AG08395 (cell line): Measurements from ENCODE around the gene ADAMTS4.

Experiments
- DNase-seq: peaks from one replicate; pipeline ENCODE4 v3.0.0; 2012; ENCODE audit warnings: mixed read lengths, low spot score

ADAMTS4 gene

DNA sequence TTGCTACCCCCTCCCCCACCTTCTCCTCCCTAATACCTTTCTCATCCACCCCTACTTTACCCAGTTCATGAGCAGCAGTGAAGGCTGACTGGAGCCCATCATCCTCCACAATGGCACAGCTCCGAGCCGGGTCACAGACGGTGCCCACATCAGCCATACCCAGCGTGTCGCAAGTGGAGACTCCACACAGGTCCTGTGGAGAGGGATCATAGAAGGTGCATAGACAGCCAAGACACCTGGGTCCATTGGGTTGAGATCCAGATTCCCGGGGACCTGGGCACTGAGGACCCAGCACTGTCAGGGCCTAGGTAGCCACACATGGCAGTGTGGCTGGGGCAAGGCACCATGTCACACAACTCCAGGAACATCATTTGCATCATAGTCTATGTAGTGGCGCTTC is 2.7 kb downstream of the ADAMTS4 start:
- DNase-seq: no peak

DNA sequence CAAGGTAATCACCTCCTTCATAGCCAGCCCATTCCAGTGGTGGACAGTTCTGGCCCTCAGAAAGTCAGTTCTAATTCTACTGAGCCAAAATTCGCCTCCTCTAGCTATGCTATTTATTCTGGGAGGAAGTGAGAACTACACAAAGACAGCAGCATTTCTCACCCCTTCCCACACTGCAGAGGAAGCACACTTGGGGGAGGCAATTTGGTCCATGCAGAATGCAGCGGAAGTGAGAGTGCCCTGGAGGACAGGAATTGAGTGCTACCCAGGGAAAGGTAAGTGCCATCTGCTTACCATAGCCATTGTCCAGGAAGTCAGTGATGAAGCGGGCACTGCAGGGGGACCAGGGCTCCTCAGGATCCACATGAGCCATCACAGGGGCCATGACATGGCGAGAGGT is 3.7 kb downstream of the ADAMTS4 start:
- no peak for DNase-seq

DNA sequence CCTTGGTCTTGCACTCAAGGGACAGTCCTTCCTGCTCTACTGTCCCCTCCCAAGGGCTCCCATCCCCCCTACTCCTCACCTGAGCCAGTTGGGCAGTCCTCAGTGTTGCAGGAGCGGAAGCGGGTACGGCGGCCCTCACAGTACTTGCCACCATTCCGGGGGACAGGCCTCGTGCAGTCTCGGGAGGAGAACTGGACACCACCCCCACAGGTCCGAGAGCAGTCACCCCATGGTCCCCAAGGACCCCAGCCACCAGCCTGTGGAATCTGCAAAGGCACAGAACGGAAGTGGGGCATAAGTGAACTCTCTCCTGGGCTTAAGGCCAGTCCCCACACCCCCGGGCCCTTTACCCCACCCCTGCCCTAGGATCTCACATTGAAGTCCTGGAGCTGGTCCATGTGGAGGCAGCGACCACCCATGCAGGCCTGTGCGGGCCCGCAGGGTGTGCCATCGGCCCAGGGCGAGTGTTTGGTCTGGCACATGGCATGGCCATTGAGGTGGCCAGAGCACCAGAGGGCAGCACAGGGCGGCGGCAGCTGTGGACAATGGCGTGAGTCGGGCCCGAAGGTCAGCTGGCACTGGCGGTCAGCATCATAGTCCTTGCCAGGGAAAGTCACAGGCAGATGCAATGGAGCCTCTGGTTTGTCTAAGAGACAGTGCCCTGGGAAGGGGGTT is 5.2 kb downstream of the ADAMTS4 start:
- DNase-seq: no peak

DNA sequence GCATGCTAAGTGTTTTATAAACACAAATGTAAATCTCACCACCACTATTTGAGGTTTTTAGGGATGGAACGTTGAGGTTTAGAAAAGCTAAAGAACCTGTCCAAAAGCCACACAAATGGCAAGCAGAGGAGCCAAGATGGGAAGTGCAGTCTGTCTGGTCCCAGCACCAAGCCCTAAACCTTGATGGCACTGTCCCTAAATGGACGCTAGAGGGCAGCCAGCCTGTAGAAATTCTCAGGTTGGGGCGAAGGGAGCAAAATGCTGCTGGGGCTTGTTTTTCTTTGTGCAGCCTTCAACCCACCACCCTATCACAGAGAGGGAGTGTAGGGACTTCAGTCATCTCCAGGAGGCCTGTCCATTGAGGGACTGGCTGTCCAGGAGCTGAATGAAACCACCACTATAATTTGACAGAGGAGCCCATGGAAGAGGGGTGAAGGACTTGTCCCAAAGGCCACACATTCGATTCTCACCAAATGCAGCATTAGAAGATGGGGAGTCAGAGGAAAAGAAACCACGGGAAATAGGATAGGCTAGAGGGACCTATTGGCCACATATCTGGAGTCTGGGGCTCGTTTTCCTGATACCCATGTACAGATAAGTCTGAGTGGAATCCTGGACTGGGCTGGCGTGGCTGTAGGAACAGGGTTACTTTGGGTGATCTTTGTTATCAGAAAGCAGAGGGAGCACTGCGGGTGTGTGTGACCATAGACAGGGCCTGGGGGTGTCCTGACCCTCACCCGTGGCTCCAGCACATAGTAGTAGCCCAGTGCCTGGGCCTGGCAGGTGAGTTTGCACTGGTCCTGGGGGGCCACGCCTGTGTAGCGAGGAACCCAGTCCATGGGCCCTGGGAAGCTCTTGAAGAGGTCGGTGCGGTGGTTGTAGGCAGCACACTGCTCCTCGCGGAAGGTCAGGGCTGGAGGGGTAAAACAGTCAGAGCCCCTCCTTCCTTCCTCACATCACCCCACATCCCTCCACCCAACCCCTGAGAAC is 6.1 kb downstream of the ADAMTS4 start:
- peak; percentile 82 for DNase-seq

DNA sequence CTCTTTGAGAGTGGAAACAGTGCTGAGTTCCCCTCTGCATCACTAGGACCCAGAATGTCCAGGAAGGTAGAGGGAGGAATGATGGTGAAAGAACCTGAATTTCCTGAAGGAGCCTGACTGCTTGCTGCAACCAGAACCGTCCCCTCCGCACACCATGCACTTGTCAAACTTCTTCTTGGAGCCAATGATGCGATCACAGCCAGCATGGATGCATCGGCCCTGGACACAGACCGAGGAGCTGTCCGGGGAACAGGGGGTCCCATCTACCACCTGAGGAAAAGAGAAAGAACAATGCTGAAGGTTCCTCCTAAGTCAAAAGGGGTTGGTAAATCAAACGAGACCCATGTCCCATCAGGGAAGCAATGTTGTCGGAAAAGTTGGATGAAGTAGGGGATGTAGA is 6.9 kb downstream of the ADAMTS4 start:
- DNase-seq: no peak

DNA sequence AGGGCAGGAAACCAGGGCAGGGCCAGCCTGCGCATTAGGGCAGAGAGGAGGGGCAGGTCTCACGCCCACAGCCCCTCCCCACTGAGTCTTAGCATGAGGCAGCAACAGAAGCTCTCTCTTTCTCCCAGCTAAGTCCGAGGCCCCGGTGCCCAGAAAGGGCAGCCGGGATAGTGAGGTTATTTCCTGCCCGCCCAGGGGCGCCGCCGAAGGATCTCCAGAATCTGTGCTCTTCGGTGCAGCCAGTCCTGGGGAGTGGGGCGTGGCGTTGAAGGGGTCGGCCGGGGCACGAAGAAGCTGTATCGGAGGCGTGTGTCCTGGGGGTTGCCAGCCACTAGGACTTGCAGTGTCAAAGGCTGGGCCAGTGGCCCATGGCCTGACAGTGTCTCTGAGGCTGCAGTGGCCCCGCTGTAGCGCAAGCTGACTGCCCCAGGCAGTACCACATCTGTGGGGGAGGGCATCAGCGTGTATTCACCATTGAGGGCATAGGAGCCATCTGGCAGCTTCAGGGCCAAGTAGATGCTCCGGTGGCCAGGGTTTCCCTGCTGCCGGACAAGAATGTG is 7.8 kb downstream of the ADAMTS4 start:
- no peak for DNase-seq

DNA sequence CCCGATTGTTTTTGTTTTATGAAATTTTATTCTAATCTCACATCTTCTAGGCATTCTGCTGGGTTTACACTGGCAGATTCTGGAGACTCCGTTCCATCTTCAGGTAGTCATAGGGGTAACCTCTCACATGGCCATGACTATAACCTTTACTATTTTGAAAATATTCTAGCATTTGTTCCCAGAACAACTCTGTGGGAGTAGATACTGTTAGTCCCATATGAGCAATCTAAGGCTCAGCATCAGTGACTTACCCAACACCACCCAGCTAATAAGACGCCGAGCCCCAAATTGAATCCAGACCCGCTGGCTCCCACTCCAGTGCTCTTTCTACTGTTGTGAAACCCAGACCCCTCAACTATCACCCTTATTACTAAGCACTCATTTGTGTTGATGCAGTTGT is 9.8 kb downstream of the ADAMTS4 start:
- DNase-seq: no peak

DNA sequence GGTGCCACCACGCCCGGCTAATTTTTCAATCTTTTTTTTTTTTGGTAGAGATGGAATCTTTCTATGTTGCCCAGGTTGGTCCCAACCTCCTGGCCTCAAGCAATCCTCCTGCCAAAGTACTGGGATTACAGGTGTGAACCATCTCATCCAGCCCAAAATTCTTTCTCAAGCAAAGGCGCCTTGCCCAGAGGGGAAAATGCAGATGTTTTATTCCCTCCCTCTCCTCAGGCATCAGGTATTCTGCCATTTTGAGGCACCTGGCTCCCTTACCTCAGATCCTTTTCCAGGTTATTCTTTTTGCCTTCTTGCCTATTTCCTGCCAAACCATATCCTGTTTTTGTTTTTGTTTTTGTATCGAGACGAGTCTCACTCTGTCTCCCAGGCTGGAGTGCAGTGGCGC is 10.5 kb downstream of the ADAMTS4 start:
- no peak for DNase-seq

DNA sequence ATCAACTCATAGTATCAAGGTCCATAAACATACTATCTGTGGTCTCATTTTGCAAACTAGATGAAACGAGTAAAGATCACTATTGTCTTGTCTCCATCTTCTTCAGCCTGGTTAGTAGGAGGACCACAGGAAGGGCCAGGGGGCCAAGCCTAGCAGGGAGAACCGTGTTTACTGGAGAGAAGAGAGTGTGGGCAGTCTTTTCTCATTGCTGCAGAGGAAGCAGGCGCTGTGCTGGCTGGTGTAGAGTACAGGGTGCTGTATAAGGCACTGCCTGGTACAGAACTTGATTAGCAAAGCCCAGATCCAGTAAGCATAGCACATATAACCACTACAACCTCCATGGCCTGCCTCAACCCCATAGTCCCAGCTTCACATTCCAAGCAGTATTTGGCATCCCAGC is 11.5 kb downstream of the ADAMTS4 start:
- DNase-seq: no peak

DNA sequence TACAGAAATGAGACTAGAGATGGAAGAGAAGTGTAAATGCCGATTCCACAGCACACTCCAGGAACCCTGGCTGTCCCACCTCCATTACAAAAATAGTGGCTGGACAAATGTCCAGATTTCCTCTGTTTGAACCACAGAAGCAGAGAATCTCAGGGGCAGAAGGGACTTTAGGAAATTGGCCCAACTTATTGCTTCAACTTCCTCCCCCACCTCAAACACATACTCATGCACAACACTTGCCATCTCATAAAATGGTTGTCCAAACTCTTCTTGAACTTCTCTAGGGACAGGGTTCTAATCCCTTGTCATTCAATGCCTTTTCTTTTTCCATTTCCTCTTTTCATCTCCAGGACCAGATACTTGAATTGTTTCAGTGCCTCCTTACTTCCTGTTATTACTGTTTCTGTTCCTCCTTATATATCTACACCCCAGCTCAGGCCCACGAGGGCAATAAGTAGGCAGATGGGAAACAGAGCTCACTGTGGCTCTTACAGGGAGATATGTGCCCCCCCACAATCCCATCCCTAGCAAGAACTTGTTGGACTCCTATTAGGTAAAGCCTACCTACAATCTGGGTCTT is 13.0 kb downstream of the ADAMTS4 start:
- no peak for DNase-seq

DNA sequence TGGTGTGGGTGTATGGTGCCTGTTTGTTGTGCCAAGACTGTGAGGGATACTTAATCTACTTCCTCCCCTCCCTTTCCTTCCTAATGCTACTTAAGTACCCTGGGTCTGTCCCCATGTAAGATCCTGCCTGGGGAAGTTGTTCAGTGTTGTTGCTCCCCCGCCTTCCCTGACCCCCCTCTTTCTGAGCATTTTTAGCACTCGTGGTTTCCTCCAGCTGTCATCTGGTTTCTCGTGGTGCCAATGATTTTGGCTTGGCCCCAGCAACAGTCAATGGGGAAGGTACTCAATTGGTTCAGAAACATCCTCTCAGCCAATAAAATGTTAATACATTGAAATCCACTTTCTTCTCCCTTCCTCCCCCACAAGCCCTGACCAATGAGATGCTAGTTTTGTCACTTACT is 13.6 kb downstream of the ADAMTS4 start:
- DNase-seq: peak; percentile 83

DNA sequence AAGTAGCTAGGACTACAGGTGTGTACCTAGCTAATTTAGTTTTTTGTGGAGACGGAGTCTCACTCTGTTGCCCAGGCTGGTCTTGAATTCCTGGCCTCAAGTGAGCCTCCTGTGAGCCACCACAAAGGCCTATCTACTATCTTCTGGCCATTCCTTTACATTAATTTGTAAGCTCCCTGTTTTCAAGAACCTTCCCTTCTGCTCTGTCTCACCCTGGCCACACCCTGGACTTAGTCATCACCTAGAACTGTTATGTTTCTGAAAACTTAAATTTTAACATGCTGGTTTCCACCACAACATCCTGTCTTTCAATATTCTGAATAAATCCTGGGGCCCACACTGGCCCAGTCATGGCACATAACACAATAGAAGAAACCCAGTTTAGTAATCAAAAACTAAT is 16.6 kb downstream of the ADAMTS4 start:
- peak; percentile 64 for DNase-seq

DNA sequence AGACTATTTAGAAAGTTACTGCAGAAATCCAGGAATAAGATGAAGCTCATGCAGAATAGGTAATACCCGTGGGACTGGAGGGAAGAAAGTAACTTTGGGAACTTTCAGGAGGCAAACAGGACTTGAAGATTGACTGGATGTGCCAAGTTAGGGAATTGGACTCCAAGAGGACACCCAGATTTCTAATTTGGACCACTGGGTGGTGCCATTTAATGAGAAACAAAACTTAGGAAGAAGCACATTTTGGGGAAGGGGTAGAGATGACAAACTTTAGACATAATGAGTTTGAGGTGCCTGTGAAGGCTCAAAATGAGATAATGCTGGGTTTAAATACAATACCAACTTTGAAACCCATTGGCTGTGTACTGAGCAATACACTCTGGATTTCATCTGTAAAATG is 18.2 kb downstream of the ADAMTS4 start:
- DNase-seq: no peak

DNA sequence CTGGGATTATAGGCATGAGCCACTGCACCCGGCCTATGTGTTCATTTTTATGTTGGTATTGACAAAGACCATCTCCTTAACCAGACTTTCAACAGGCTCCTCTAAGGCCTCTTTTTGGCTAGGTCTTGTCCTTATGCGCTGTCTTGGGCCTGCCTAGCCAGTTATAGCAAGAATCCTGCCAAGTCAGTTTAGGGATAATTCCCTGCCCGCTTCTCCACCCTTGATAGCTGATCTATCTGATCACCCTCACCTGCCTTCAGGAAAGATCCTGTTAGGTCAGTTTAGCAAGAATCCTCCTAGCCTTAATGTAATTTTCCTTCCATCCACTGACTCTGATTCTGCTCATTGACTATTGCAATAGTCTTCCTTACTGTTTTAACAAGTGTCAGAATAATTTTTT is 19.2 kb downstream of the ADAMTS4 start:
- no peak for DNase-seq

DNA sequence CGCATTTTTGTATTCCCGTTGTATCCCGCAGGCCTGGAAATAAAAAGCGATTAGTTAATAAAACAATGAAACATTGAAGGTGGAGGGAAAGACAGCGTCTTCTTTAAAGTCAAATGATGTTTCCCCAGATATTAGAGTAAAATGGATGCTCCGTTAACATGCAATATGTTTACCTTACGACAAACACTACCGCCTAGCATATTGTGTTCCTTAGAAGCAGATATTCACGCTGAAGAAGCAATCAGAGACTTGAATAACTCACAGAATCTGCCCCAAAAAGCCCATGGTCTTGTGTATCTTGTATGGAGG is 21.0 kb downstream of the ADAMTS4 start:
- DNase-seq: no peak

DNA sequence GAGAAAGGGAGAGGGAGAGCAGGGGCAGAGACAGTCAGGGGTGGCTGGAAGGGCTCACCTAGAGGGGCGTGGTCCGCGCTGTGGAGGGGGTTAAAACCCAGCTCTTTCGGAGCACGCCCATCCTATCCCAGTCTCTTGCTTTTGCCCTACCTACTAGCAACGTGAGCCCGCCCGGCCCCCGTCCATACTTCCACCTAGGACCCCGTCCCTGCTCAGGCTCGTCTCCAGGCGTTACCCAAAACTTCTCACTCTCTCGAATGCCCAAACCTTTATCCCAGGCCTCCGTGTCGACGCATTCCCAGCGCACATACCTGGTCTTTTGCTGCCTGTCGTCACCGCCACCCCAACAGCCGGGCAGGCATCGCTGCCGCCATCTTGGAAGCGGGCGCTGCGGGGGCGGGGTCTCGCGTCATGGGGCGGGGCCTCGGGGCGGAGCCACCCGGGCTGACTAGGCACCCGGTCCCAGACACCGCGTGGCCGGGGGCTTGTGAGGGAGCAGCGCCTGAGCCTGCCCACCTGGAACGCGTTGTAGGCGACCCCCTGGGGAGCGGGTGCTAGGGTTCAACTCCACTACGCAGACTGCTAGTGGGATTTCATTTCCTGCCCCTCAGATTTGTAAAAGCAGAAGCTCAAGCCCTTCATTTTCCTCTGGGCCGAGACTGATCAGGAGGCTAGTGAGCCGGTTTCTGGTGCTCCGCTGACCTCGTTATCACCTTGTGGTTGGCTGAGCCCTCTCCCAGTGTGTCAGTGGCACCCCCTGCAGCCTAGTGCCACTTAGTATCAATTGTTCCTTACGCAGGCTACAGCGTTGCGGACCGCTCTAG is 21.5 kb downstream of the ADAMTS4 start, which contains the start of gene B4GALT3:
Gene B4GALT3, minus strand, starts transcription at position 396 of the 824 bp plus-strand sequence. CDS start 1,447 bp downstream, outside the sequence.
- peak; percentile 96 for DNase-seq

DNA sequence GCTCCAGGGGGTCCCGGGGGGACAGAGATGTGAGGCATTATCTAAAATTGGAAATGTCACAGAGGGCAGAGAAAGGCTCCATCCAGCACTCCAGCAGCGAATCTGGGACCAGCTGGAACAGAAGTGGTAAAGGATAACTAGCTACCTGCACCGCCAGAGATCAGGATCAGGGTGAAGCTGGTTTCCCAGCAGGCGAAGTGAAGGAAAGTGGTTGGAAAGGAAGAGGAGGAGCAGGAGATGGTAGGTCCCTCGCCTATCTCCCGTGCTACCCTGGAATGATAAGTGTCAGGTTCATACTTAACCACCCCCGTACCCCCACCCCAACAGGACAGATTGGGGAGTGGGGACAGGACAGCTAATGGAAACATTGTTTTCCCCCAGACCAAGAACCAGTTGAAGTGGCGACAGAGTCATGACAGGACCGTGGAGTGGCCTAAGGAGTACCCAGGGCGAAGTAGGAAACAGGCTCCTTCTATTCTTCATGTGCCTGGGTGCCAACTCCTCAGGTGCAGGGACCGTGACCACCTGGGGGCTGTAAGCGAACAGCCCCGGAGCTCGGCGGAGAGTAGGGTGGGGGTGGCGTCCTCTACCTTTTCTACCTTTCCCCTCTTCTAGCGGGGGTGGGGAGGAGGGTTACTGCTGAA is 22.3 kb downstream of the ADAMTS4 start:
- DNase-seq: no peak

DNA sequence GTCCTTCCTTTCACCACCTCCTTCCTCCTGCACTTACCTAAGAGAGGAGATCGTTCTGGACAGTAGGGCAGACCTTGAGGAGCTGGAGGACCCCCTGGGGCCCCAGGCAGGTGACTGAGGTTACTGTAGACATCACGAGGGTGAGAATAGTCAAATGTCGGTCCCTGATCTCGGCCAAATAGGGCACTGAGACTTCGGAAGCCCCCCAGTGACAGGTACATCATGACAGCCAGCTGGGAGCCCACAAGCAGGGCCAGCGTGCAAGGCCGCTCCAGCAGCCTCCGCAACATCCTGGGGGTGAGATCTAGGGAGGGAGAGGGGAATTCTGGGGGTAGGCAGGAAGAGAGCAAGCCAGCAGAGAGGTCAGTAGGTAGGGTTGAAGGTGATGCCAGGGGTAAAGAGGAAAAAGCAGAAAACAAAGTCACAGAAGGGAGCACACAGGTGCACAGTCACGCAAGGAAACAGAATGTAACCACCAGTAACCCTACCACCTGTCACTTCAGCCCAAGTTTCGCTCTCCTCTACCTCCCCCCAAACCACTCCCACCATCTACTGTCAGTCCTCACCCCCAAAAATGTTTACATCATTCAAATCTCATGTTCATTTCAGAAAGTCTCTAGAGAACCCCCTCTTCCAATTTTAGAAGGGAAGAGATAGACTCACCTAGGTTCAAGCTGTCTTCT is 22.9 kb downstream of the ADAMTS4 start:
- DNase-seq: no peak

DNA sequence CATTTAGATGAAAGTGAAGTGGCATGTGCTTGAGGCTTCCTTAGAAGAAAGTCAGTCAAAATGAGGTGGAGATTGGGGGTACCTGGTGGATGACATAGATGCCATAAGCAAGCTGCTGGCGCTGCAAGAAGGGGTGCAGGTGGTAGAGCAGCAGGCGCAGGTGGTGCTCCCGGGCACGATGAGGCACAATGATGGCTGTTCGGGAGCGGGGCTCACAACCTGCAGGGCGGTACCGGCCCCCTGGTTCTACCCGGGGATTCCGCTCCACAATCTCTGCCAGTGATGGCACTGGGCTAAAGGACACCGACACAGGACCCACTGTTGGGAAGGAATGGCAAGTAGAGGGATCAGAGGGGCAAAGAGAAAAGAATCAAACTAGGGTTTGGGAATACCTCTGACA is 23.9 kb downstream of the ADAMTS4 start:
- no peak for DNase-seq

DNA sequence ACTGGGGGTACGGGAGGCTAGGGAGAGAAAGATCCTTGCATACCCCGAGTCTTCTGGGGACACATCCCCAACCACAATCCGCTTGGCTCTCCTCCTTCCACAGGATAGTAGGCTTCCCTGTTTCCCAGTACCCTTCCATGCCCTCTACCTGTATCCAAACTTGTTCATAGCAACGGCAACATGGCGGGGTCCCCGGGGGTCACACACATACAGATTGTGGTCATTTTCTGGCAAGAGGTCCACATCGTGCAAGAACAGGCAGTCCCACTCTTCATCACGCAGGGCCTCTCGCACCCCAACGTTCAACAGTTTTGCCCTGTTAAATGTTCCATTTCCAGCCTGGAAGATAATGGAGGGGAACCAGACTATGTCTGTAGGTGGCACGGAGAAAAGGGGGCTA is 25.1 kb downstream of the ADAMTS4 start:
- DNase-seq: no peak
